22Rv1 (cell line): ENCODE measurements around the gene CFAP126.

Experiments
- H3K27ac ChIP-seq: fragments of 450-650 bp; 2 replicates; pipeline ENCODE4 v1.5.1; 2017
- CTCF ChIP-seq: fragments of 450-650 bp; IDR thresholded peaks from 2 replicates; pipeline ENCODE4 v1.5.1; 2017; ENCODE audit warnings: mild to moderate bottlenecking
- ZFX ChIP-seq: fragments of 450-650 bp; IDR thresholded peaks from 2 replicates; pipeline ENCODE4 v1.6.1; 2017; ENCODE audit warnings: antibody characterized with exemption, borderline replicate concordance

The CFAP126 gene

GRCh38 chr1:161365207-161365606 is 2.5 kb downstream of the CFAP126 start:
- TF ChIP-seq ZFX, result no peak
- TF ChIP-seq CTCF, result no peak
- no peak overlapping the region for H3K27ac ChIP-seq

GRCh38 chr1:161364332-161364731 is 3.3 kb downstream of the CFAP126 start:
- H3K27ac ChIP-seq, result no peak overlapping the region
- TF ChIP-seq ZFX (no peak), CTCF (no peak)

GRCh38 chr1:161359291-161359690 is 8.4 kb downstream of the CFAP126 start:
- no peak for TF ChIP-seq CTCF
- TF ChIP-seq ZFX, result no peak
- H3K27ac ChIP-seq, result no peak overlapping the region

- TF ChIP-seq CTCF (no peak), ZFX (no peak)
- no peak overlapping the region for H3K27ac ChIP-seq
Measured at GRCh38 chr1:161357073-161357472, 10.6 kb downstream of the CFAP126 start.

GRCh38 chr1:161351482-161351881 is 16.2 kb downstream of the CFAP126 start:
- no peak overlapping the region for H3K27ac ChIP-seq
- TF ChIP-seq CTCF (no peak), ZFX (no peak)

- H3K27ac ChIP-seq, result no peak overlapping the region
- no peak for TF ChIP-seq CTCF
- no peak for TF ChIP-seq ZFX
Measured at GRCh38 chr1:161350671-161351070, 17.0 kb downstream of the CFAP126 start.

GRCh38 chr1:161342821-161343220 is 24.9 kb downstream of the CFAP126 start:
- H3K27ac ChIP-seq, result no peak overlapping the region
- TF ChIP-seq ZFX, result no peak
- TF ChIP-seq CTCF, result no peak
